Measurements from ENCODE around the gene LRRC25. TPM values are rescaled to one million over a fixed set of nuclear protein-coding genes. Genes with fewer than 3 reads are reported as not detected.

LRRC25 gene
- total and polyA plus RNA-seq, 10 of the 15 experiments (the other 5 are each of a cell fraction or from before 2014, with no cell fraction given): 0.38 to 2.9 (median 1.2) TPM

- TF ChIP-seq BCL3 (IDR thresholded peaks at IDR 0.05; ENCODE audit: borderline replicate concordance, insufficient read depth, low read depth, low read length, poor library complexity, severe bottlenecking) (no peak), PRDM15 (CRISPR knock-in tag; IDR thresholded peaks at IDR 0.05) (no peak), CREB1 (IDR thresholded peaks at IDR 0.05; ENCODE audit: low read depth) (no peak), RELB (IDR thresholded peaks at IDR 0.05; ENCODE audit: low read depth) (no peak), NR2C2 (IDR thresholded peaks at IDR 0.05; ENCODE audit: borderline replicate concordance, control insufficient read depth, insufficient read length, low read depth) (no peak)
Measured at GRCh38 chr19:18420930-18421329, 23.5 kb upstream of the LRRC25 start (continued).
